GM19099 (cell line): ENCODE measurements around the gene RASAL1.
A peak's percentile ranks its signal among the peaks of the same experiment; 100 is the strongest.

Experiments used
- POLR2A ChIP-seq: IDR thresholded peaks from 3 replicates; pipeline ENCODE4 v1.6.1; 2011; ENCODE audit warnings: low read depth; ENCODE audit not compliant: insufficient read length; ENCODE audit errors: extremely low read depth

Gene RASAL1, protein sequence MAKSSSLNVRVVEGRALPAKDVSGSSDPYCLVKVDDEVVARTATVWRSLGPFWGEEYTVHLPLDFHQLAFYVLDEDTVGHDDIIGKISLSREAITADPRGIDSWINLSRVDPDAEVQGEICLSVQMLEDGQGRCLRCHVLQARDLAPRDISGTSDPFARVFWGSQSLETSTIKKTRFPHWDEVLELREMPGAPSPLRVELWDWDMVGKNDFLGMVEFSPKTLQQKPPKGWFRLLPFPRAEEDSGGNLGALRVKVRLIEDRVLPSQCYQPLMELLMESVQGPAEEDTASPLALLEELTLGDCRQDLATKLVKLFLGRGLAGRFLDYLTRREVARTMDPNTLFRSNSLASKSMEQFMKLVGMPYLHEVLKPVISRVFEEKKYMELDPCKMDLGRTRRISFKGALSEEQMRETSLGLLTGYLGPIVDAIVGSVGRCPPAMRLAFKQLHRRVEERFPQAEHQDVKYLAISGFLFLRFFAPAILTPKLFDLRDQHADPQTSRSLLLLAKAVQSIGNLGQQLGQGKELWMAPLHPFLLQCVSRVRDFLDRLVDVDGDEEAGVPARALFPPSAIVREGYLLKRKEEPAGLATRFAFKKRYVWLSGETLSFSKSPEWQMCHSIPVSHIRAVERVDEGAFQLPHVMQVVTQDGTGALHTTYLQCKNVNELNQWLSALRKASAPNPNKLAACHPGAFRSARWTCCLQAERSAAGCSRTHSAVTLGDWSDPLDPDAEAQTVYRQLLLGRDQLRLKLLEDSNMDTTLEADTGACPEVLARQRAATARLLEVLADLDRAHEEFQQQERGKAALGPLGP

DNA sequence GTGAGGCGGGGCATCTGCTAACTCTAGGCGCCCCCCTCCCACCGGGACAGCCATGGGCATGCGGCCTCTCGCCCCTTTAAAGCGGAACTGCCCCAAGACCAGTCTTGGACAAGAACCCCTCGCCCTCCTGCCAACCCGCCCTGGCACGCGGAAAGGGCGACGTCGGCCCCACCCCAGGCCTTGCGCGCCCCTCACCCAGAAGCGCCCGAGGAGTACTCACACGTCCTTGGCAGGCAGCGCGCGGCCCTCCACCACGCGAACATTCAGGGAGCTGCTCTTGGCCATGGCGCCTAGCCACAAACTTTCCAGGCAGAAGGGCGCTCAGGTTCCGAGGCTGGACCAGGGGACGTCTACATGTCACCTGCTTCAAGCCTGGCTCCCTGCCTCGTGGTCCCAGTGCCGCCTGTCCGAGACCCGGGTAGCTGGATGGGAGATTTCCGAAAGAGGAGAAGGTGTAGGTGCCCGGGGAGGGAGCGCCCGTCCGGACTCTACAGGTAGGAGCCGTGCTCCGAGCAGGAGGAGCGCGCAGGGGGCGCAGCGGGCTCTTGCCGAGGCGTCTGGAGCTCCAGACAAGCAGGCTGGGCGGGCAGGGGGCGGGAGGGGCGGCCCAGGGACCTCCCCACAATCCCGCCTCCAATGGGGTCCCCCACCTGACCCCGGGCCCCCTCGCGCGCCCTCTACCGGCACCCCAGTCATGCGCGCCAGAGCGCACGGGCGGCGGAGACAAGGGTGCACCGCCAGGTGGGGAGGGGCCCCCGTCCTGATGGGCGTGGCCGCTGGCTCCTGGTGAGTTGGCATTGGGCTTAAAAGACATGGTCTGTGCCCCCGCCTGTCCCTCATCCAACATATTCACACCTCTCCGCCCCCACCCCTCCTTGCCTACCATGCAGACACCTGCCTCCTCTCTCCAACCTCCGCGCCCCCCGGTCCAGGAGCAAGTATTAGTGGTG, at the start of gene RASAL1:
TSS of gene RASAL1 (minus strand) at position 584 of the 950 bp plus-strand sequence. CDS start at position 285, 299 bp downstream.
- TF ChIP-seq POLR2A, result no peak

GRCh38 chr12:113184900-113185179, 49.3 kb upstream of the RASAL1 start:
- peak; percentile 14 for TF ChIP-seq POLR2A

GRCh38 chr12:113184098-113184899, 48.7 kb upstream of the RASAL1 start:
- no peak for TF ChIP-seq POLR2A

GRCh38 chr12:113183030-113183589, 47.5 kb upstream of the RASAL1 start:
- no peak for TF ChIP-seq POLR2A

DNA sequence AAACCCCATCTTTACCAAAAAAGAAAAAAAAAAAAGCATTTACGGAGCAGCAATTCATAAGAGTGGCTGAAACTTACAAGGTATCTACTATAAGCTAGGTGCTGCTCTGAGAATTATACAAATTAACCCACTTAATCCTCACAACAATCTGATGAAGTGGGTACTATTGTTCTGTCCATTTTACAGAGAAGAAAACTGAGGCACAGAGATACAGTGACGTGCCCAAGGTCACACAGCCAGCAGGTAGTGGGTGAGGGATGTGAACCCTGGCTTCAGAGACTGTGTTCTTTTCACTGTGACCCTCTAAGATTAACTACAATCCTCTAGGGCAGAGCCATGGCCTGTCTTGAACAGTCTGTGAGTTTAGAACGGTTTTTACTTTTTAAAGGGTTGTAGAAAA, 46.4 kb upstream of the RASAL1 start:
- TF ChIP-seq POLR2A, result no peak

- no peak for TF ChIP-seq POLR2A
Observed at GRCh38 chr12:113180333-113180732, 44.8 kb upstream of the RASAL1 start.

GRCh38 chr12:113179023-113179422, 43.5 kb upstream of the RASAL1 start:
- TF ChIP-seq POLR2A, result no peak

GRCh38 chr12:113174461-113175384, 39.2 kb upstream of the RASAL1 start:
- no peak for TF ChIP-seq POLR2A

DNA sequence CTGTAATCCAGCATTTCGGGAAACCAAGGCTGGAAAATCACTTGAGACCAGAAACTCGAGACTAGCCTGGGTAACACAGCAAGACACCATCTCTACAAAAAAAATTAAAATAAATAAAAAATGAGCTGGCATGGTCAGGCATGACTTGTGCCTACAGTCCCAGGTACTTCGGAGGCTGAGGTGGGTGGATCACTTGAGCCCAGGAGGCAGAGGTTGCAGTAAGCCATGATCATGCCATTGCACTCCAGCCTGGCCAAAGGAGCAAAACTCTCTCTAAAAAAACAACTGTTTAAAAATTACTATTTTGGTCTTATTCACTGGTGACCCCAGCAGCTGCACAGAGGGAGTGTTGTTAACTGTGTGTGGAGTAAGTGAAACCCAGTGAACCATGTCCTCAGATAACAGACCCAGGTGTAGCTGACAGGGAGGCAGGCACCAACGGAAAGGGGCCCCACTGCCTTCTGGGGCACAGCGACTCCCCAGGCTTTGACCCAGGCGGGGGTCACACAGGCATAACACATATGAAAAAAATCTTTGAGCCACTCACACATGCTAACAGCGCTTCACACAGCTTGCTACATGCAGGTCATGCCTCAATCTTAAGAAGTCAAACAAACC, 37.6 kb upstream of the RASAL1 start:
- TF ChIP-seq POLR2A, result no peak

- no peak for TF ChIP-seq POLR2A
Observed at GRCh38 chr12:113172185-113172584, 36.6 kb upstream of the RASAL1 start.

DNA sequence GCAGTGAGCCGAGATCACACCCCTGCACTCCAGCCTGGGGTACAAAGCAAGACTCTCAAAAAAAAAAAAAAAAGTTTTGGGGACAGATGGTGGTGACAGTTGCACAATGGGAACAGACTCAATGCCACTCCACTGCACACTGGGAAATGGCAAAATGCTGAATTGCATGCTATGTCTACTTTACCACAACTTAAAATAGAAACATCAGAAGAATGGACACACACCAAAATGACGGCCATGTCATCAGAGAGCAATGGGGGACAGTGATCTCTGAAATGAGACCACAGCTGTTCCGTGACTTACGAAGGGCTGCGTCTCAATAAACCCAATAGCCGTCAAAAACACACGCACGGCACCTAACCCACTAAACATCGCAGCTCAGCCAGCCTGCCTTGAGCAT, 36.0 kb upstream of the RASAL1 start:
- TF ChIP-seq POLR2A, result no peak

GRCh38 chr12:113170926-113171325, 35.4 kb upstream of the RASAL1 start:
- no peak for TF ChIP-seq POLR2A
